ENCODE results near the gene RUVBL2.

DNA sequence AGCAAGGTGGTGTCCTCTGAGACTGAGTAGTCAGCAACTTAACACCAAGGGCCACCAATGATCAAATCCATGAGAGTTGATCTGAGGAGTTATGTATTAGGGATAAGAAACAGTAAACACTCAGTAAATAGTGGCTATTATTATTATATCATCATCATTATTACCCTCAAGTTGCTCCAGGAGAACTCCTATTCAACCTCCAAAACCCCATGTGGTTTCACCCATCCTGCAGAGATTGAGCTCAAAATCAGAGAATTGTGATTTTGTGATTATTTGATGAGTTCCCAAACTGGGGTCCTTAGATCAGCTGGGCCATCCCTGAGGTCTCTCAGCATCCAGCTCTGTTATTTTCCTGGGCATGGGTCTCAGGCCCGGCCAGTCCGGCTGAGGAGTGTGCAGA, 67.3 kb downstream of the RUVBL2 start:
- TF ChIP-seq, protein P1, sequence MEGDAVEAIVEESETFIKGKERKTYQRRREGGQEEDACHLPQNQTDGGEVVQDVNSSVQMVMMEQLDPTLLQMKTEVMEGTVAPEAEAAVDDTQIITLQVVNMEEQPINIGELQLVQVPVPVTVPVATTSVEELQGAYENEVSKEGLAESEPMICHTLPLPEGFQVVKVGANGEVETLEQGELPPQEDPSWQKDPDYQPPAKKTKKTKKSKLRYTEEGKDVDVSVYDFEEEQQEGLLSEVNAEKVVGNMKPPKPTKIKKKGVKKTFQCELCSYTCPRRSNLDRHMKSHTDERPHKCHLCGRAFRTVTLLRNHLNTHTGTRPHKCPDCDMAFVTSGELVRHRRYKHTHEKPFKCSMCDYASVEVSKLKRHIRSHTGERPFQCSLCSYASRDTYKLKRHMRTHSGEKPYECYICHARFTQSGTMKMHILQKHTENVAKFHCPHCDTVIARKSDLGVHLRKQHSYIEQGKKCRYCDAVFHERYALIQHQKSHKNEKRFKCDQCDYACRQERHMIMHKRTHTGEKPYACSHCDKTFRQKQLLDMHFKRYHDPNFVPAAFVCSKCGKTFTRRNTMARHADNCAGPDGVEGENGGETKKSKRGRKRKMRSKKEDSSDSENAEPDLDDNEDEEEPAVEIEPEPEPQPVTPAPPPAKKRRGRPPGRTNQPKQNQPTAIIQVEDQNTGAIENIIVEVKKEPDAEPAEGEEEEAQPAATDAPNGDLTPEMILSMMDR (tag by site-specific recombination; IDR thresholded peaks at IDR 0.05) = no peak
- TF ChIP-seq, protein P2, sequence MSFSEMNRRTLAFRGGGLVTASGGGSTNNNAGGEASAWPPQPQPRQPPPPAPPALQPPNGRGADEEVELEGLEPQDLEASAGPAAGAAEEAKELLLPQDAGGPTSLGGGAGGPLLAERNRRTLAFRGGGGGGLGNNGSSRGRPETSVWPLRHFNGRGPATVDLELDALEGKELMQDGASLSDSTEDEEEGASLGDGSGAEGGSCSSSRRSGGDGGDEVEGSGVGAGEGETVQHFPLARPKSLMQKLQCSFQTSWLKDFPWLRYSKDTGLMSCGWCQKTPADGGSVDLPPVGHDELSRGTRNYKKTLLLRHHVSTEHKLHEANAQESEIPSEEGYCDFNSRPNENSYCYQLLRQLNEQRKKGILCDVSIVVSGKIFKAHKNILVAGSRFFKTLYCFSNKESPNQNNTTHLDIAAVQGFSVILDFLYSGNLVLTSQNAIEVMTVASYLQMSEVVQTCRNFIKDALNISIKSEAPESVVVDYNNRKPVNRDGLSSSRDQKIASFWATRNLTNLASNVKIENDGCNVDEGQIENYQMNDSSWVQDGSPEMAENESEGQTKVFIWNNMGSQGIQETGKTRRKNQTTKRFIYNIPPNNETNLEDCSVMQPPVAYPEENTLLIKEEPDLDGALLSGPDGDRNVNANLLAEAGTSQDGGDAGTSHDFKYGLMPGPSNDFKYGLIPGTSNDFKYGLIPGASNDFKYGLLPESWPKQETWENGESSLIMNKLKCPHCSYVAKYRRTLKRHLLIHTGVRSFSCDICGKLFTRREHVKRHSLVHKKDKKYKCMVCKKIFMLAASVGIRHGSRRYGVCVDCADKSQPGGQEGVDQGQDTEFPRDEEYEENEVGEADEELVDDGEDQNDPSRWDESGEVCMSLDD (tag by site-specific recombination; IDR thresholded peaks at IDR 0.05) = no peak
- TF ChIP-seq ZNF571 (tag by site-specific recombination; IDR thresholded peaks at IDR 0.05) = no peak
- no peak for TF ChIP-seq ZSCAN23 (tag by site-specific recombination; IDR thresholded peaks at IDR 0.05)
- TF ChIP-seq ZNF10 (tag by site-specific recombination; IDR thresholded peaks at IDR 0.05) = no peak
- TF ChIP-seq, protein P3, sequence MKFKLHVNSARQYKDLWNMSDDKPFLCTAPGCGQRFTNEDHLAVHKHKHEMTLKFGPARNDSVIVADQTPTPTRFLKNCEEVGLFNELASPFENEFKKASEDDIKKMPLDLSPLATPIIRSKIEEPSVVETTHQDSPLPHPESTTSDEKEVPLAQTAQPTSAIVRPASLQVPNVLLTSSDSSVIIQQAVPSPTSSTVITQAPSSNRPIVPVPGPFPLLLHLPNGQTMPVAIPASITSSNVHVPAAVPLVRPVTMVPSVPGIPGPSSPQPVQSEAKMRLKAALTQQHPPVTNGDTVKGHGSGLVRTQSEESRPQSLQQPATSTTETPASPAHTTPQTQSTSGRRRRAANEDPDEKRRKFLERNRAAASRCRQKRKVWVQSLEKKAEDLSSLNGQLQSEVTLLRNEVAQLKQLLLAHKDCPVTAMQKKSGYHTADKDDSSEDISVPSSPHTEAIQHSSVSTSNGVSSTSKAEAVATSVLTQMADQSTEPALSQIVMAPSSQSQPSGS (tag by site-specific recombination; IDR thresholded peaks at IDR 0.05; ENCODE audit: low read depth) = no peak
- no peak for TF ChIP-seq ZFHX2 (tag by site-specific recombination; conservative IDR thresholded peaks at IDR 0.05)
- no peak for TF ChIP-seq BCL11A (tag by site-specific recombination; IDR thresholded peaks at IDR 0.05; ENCODE audit: low read depth)
- TF ChIP-seq ZNF274 (IDR thresholded peaks at IDR 0.05; ENCODE audit: low read length) = no peak
- TF ChIP-seq ZNF274 (tag by site-specific recombination; IDR thresholded peaks at IDR 0.05; ENCODE audit: borderline replicate concordance) = no peak
- TF ChIP-seq MEIS1 (CRISPR knock-in tag; IDR thresholded peaks at IDR 0.05; ENCODE audit: borderline replicate concordance) = no peak
- no peak for TF ChIP-seq YY1 (tag by site-specific recombination; IDR thresholded peaks at IDR 0.05)
- TF ChIP-seq, protein P4, sequence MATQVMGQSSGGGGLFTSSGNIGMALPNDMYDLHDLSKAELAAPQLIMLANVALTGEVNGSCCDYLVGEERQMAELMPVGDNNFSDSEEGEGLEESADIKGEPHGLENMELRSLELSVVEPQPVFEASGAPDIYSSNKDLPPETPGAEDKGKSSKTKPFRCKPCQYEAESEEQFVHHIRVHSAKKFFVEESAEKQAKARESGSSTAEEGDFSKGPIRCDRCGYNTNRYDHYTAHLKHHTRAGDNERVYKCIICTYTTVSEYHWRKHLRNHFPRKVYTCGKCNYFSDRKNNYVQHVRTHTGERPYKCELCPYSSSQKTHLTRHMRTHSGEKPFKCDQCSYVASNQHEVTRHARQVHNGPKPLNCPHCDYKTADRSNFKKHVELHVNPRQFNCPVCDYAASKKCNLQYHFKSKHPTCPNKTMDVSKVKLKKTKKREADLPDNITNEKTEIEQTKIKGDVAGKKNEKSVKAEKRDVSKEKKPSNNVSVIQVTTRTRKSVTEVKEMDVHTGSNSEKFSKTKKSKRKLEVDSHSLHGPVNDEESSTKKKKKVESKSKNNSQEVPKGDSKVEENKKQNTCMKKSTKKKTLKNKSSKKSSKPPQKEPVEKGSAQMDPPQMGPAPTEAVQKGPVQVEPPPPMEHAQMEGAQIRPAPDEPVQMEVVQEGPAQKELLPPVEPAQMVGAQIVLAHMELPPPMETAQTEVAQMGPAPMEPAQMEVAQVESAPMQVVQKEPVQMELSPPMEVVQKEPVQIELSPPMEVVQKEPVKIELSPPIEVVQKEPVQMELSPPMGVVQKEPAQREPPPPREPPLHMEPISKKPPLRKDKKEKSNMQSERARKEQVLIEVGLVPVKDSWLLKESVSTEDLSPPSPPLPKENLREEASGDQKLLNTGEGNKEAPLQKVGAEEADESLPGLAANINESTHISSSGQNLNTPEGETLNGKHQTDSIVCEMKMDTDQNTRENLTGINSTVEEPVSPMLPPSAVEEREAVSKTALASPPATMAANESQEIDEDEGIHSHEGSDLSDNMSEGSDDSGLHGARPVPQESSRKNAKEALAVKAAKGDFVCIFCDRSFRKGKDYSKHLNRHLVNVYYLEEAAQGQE (tag by site-specific recombination; IDR thresholded peaks at IDR 0.05) = no peak
- TF ChIP-seq ZNF621 (tag by site-specific recombination; IDR thresholded peaks at IDR 0.05) = no peak
- no peak for TF ChIP-seq ZFP37 (tag by site-specific recombination; IDR thresholded peaks at IDR 0.05)
